ENCODE results near the gene ETV5.

GRCh38 chr3:186133980-186134379, 25.1 kb upstream of the ETV5 start:
- TF ChIP-seq RAD21 (IDR thresholded peaks at IDR 0.05; ENCODE audit: low read length), result no peak
- no peak for TF ChIP-seq TEAD4 (IDR thresholded peaks at IDR 0.05; ENCODE audit: borderline replicate concordance, insufficient read depth)
- TF ChIP-seq EZH2phosphoT487 (IDR thresholded peaks at IDR 0.05; ENCODE audit: borderline replicate concordance, low read depth), result no peak
